OCI-LY1 (cell line): ENCODE results near the gene CRY1.

Experiments used
- H2AFZ ChIP-seq: fragments of 200-600 bp; sonication (generic), shearing (Covaris generic); 2 replicates; pipeline ENCODE4 v1.6.0; 2014; ENCODE audit warnings: antibody characterized with exemption, mild to moderate bottlenecking, low read length
- H3F3A ChIP-seq: fragments of 200-600 bp; sonication (generic), shearing (Covaris generic); 2 replicates; pipeline ENCODE4 v1.6.0; 2014; ENCODE audit warnings: mild to moderate bottlenecking, antibody characterized with exemption, low read length, moderate library complexity; ENCODE audit not compliant: insufficient read depth
- H3K27ac ChIP-seq: fragments of 200-600 bp; sonication (generic); 2 replicates; pipeline ENCODE4 v1.5.1; 2014; ENCODE audit warnings: low read length, mixed run types, mild to moderate bottlenecking, low read depth; ENCODE audit not compliant: poor library complexity, severe bottlenecking
- H3K27me3 ChIP-seq: fragments of 200-600 bp; sonication (generic); 2 replicates; pipeline ENCODE4 v1.6.0; 2014; ENCODE audit warnings: antibody characterized with exemption, mild to moderate bottlenecking, low read length, moderate library complexity; ENCODE audit not compliant: insufficient read depth
- H3K36me3 ChIP-seq: fragments of 200-600 bp; sonication (generic); 2 replicates; pipeline ENCODE4 v1.6.1; 2014; ENCODE audit warnings: mild to moderate bottlenecking, antibody characterized with exemption, low read length, moderate library complexity, mixed read lengths; ENCODE audit not compliant: insufficient read depth
- H3K4me1 ChIP-seq: fragments of 200-600 bp; sonication (generic); 2 replicates; pipeline ENCODE4 v1.5.1; 2014; ENCODE audit warnings: mild to moderate bottlenecking, low read length, moderate library complexity; ENCODE audit not compliant: insufficient read depth, severe bottlenecking
- H3K4me2 ChIP-seq: fragments of 200-600 bp; sonication (generic), shearing (Covaris generic); 2 replicates; pipeline ENCODE4 v1.6.1; 2014; ENCODE audit warnings: low read length
- H3K4me3 ChIP-seq: fragments of 200-600 bp; sonication (generic); 2 replicates; pipeline ENCODE4 v1.5.1; 2014; ENCODE audit warnings: low read length, low read depth, mild to moderate bottlenecking, mixed read lengths; ENCODE audit not compliant: poor library complexity, severe bottlenecking
- H3K79me2 ChIP-seq: fragments of 200-600 bp; shearing (Covaris generic); 2 replicates; pipeline ENCODE4 v1.6.1; 2016; ENCODE audit warnings: mixed run types, low read length, mixed read lengths; ENCODE audit not compliant: insufficient read depth
- H3K9ac ChIP-seq: fragments of 200-600 bp; sonication (generic), shearing (Covaris generic); 2 replicates; pipeline ENCODE4 v1.6.1; 2014; ENCODE audit warnings: mild to moderate bottlenecking, low read length, mixed read lengths
- H3K9me2 ChIP-seq: fragments of 200-600 bp; sonication (generic), shearing (Covaris generic); 2 replicates; pipeline ENCODE4 v1.6.1; 2014; ENCODE audit warnings: low read depth, mild to moderate bottlenecking, low read length, mixed read lengths
- H3K9me3 ChIP-seq: fragments of 200-600 bp; shearing (Covaris generic); 2 replicates; pipeline ENCODE4 v1.6.1; 2014; ENCODE audit warnings: low read length, mixed read lengths
- H4K20me1 ChIP-seq: fragments of 200-600 bp; sonication (generic), shearing (Covaris generic); 2 replicates; pipeline ENCODE4 v1.6.0; 2016; ENCODE audit warnings: mild to moderate bottlenecking, low read length; ENCODE audit not compliant: insufficient read depth
- EZH2 ChIP-seq: fragments of 200-600 bp; sonication (generic), shearing (Covaris generic); IDR thresholded peaks from 2 replicates; pipeline ENCODE4 v1.8.0; 2017; ENCODE audit warnings: borderline replicate concordance, mixed run types, mild to moderate bottlenecking, antibody characterized with exemption, low read length, moderate library complexity, mixed read lengths
- TF ChIP-seq, protein P1 (sequence below): fragments of 200-600 bp; sonication (generic), shearing (Covaris generic); IDR thresholded peaks from 2 replicates; pipeline ENCODE4 v1.5.1; 2017; ENCODE audit warnings: mild to moderate bottlenecking, antibody characterized with exemption, low read length, moderate library complexity, mixed read lengths

Gene CRY1

DNA sequence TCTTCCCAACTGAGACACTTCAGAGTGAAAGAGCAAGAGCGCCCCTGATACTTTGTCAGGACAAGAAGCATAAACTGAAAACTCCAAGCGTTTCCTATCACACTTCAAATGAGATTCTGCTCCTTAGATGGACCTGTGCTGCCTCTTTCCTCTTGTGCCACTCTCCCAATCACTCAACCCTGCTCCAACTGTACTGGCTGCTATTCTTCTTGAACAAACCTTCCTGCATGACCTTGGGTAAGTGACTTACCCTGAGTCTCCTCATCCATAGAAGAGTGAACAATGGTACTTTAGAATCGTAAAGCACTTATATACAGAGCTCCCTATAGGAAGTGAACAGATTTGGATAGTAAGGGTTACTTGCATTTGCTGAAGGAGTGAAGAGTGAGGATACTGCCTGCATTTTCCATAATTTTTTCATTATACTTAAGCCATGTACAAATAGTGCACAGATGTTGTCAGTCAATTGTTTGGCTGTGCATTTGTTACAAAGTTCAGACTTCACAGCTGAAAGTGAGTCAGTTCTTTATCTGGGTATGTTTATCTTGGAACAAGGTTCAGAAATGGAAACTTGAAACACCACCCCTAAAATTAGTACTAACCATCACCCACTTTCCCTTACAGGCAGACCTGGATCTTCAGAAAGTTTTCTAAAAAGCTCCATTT, 117.2 kb downstream of the CRY1 start:
- no peak overlapping the region for H3K27ac ChIP-seq
- H3K27me3 ChIP-seq = no peaks in the 10 kb centered on the region
- H3K9me2 ChIP-seq = no peaks in the 10 kb centered on the region
- no peaks in the 10 kb centered on the region for H3K79me2 ChIP-seq
- no peaks in the 10 kb centered on the region for H4K20me1 ChIP-seq
- H3K4me3 ChIP-seq = no peak overlapping the region
- no peaks in the 10 kb centered on the region for H3F3A ChIP-seq
- H3K4me2 ChIP-seq = no peak overlapping the region
- no peak overlapping the region for H3K9ac ChIP-seq
- peaks cover 18% of the 10 kb centered on the region for H3K4me1 ChIP-seq
- H3K36me3 ChIP-seq = peaks cover 2% of the 10 kb centered on the region; the same call in 1 of the 2 replicates
- no peak overlapping the region for H2AFZ ChIP-seq
- TF ChIP-seq, protein P1, sequence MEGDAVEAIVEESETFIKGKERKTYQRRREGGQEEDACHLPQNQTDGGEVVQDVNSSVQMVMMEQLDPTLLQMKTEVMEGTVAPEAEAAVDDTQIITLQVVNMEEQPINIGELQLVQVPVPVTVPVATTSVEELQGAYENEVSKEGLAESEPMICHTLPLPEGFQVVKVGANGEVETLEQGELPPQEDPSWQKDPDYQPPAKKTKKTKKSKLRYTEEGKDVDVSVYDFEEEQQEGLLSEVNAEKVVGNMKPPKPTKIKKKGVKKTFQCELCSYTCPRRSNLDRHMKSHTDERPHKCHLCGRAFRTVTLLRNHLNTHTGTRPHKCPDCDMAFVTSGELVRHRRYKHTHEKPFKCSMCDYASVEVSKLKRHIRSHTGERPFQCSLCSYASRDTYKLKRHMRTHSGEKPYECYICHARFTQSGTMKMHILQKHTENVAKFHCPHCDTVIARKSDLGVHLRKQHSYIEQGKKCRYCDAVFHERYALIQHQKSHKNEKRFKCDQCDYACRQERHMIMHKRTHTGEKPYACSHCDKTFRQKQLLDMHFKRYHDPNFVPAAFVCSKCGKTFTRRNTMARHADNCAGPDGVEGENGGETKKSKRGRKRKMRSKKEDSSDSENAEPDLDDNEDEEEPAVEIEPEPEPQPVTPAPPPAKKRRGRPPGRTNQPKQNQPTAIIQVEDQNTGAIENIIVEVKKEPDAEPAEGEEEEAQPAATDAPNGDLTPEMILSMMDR = no peak
- no peak for TF ChIP-seq EZH2
- H3K9me3 ChIP-seq = no peaks in the 10 kb centered on the region

GRCh38 chr12:106975098-106975497, 118.3 kb downstream of the CRY1 start:
- TF ChIP-seq, protein P1 = no peak
- no peak for TF ChIP-seq EZH2
- H3K36me3 ChIP-seq = peaks cover 7% of the 10 kb centered on the region
- H3K4me2 ChIP-seq = no peak overlapping the region
- no peaks in the 10 kb centered on the region for H3K9me3 ChIP-seq
- H3K27ac ChIP-seq = peak overlapping the region; percentile 29
- H3K79me2 ChIP-seq = no peaks in the 10 kb centered on the region
- H4K20me1 ChIP-seq = no peaks in the 10 kb centered on the region
- H3K4me3 ChIP-seq = no peak overlapping the region
- H2AFZ ChIP-seq = no peak overlapping the region
- no peak overlapping the region for H3K9ac ChIP-seq
- H3K27me3 ChIP-seq = no peaks in the 10 kb centered on the region
- H3K4me1 ChIP-seq = peaks cover 18% of the 10 kb centered on the region
- no peaks in the 10 kb centered on the region for H3F3A ChIP-seq
- H3K9me2 ChIP-seq = no peaks in the 10 kb centered on the region

GRCh38 chr12:106974511-106974910, 118.8 kb downstream of the CRY1 start:
- no peak overlapping the region for H3K9ac ChIP-seq
- H3K4me1 ChIP-seq = peaks cover 18% of the 10 kb centered on the region
- peak overlapping the region; percentile 29 for H3K27ac ChIP-seq
- no peaks in the 10 kb centered on the region for H3K9me2 ChIP-seq
- no peaks in the 10 kb centered on the region for H3K79me2 ChIP-seq
- H3K36me3 ChIP-seq = peaks cover 7% of the 10 kb centered on the region
- no peaks in the 10 kb centered on the region for H4K20me1 ChIP-seq
- no peaks in the 10 kb centered on the region for H3K9me3 ChIP-seq
- H3K27me3 ChIP-seq = no peaks in the 10 kb centered on the region
- TF ChIP-seq, protein P1 = no peak
- TF ChIP-seq EZH2 = no peak
- no peak overlapping the region for H3K4me2 ChIP-seq
- no peak overlapping the region for H2AFZ ChIP-seq
- H3F3A ChIP-seq = no peaks in the 10 kb centered on the region
- H3K4me3 ChIP-seq = no peak overlapping the region
